ENCODE results near the gene CDK18. TPM values are rescaled to one million over a fixed set of nuclear protein-coding genes. Genes with fewer than 3 reads are reported as not detected.
A peak's percentile ranks its signal among the peaks of the same experiment; 100 is the strongest.

CDK18 gene
- total and polyA plus RNA-seq, 8 donors, result 3.7 to 174 (median 41.3) TPM

DNA sequence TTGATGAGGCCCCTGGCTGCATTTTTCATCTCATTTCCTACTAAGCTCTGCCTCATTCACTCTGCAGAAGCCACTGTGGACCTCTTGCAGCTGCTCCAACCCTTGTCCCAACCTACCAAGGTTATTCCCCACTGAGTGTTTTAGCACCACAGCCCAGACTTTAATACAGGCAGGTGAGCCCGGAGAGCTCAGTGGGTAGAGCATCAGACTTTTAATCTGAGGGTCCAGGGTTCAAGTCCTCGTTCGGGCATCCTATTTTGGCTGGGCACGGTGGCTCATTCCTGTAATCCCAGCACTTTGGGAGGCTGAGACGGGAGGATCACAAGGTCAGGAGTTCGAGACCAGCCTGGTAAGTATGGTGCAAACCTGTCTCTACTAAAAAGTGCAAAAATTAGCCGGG, 30.5 kb upstream of the CDK18 start:
- 85 to 92% (median 89%) methylated on average over 7 of the region's 7 CpGs for WGBS, 5 donors
- Histone ChIP-seq H3K4me3 (no peak overlapping the region), H3K4me1 (peaks cover 0 to 12% (median 7%) of the 10 kb centered on the region in 4 donors), H3K27ac (no peak overlapping the region), H3K9me3 (peaks cover 0 to 16% (median 12%) of the 10 kb centered on the region in 4 donors), H3K27me3 (peaks cover 0 to 60% (median 10%) of the 10 kb centered on the region in 3 donors), H3K36me3 (no peaks in the 10 kb centered on the region)
- TF ChIP-seq POLR2AphosphoS5 (IDR thresholded peaks at IDR 0.05) (no peak), EP300 (IDR thresholded peaks at IDR 0.05) (no peak), CTCF (IDR thresholded peaks at IDR 0.05) (no peak), POLR2A (IDR thresholded peaks at IDR 0.05) (no peak)
- no peak for DNase-seq
- intact Hi-C loops (cut with DNase I; ENCODE audit: low total_unique reads), result no loop called here

DNA sequence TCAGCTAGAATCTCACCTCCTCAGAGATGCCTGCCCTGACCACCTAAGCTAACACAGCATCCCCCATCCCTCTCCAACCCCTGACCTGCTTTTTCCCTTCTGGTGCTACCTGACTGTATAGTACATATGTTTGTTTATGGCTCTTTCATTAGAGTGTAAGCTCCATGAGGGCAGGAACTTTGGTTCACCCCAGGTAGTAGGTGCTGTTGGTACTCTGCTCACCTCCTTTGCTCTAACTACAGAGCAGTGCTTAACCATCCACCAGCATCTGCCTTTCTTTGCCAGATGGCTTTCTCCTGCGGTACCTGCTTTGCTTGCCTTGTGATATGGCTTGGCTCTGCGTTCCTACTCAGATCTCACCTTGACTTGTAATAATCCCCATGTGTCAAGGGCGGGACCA, 29.9 kb upstream of the CDK18 start:
- intact Hi-C loops (cut with DNase I; ENCODE audit: low total_unique reads), result no loop called here
- H3K27me3 ChIP-seq, result peaks cover 0 to 61% (median 10%) of the 10 kb centered on the region in 3 donors
- peaks cover 0 to 16% (median 12%) of the 10 kb centered on the region in 4 donors for H3K9me3 ChIP-seq
- no peak overlapping the region for H3K27ac ChIP-seq
- DNase-seq, result no peak
- TF ChIP-seq POLR2AphosphoS5 (IDR thresholded peaks at IDR 0.05), result no peak
- WGBS, 5 donors, result 84 to 96% (median 87%) methylated on average over 3 of the region's 3 CpGs
- H3K36me3 ChIP-seq, result no peaks in the 10 kb centered on the region
- peaks cover 0 to 12% (median 7%) of the 10 kb centered on the region in 4 donors for H3K4me1 ChIP-seq
- no peak overlapping the region for H3K4me3 ChIP-seq

DNA sequence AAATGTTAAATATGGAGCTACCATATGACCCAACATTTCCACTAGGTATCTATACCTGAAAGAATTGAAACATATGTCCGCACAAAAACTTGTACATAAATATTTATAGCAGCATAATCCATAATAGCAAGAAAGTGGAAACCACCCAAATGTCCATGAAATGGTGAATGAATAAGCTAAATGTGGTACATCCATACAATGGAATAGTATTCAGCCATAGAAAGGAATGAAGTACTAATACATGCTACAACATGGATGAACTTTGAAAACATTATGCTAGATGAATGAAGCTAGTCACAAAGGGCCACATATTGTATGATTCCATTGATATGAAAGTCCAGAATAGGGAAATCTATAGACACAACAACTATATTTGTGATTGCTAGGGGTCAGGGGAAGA, 28.6 kb upstream of the CDK18 start:
- H3K4me3 ChIP-seq, result no peak overlapping the region
- intact Hi-C loops (cut with DNase I; ENCODE audit: low total_unique reads), result no loop called here
- H3K36me3 ChIP-seq, result no peaks in the 10 kb centered on the region
- peaks cover 0 to 16% (median 12%) of the 10 kb centered on the region in 4 donors for H3K9me3 ChIP-seq
- WGBS, 5 donors, result 96 to 100% (median 100%) methylated on average over 1 of the region's 1 CpG
- H3K27me3 ChIP-seq, result peaks cover 0 to 70% (median 15%) of the 10 kb centered on the region in 3 donors
- no peak for TF ChIP-seq POLR2A (IDR thresholded peaks at IDR 0.05)
- TF ChIP-seq POLR2AphosphoS5 (IDR thresholded peaks at IDR 0.05), result no peak
- TF ChIP-seq EP300 (IDR thresholded peaks at IDR 0.05), result no peak
- TF ChIP-seq CTCF (IDR thresholded peaks at IDR 0.05), result no peak
- no peak for DNase-seq
- peaks cover 0 to 12% (median 7%) of the 10 kb centered on the region in 4 donors for H3K4me1 ChIP-seq
- no peak overlapping the region for H3K27ac ChIP-seq

- intact Hi-C loops (cut with DNase I; ENCODE audit: low total_unique reads), result no loop called here
- Histone ChIP-seq H3K27ac (no peak overlapping the region), H3K4me3 (no peak overlapping the region), H3K36me3 (no peaks in the 10 kb centered on the region), H3K27me3 (peaks cover 0 to 78% (median 15%) of the 10 kb centered on the region in 3 donors), H3K4me1 (peaks cover 0 to 12% (median 7%) of the 10 kb centered on the region in 4 donors), H3K9me3 (peaks cover 0 to 16% (median 12%) of the 10 kb centered on the region in 4 donors)
- 91 to 96% (median 95%) methylated on average over 4 of the region's 4 CpGs for WGBS, 5 donors
- TF ChIP-seq EP300 (IDR thresholded peaks at IDR 0.05) (no peak), CTCF (IDR thresholded peaks at IDR 0.05) (no peak), POLR2A (IDR thresholded peaks at IDR 0.05) (no peak), POLR2AphosphoS5 (IDR thresholded peaks at IDR 0.05) (no peak)
- no peak for DNase-seq
Observed at GRCh38 chr1:205476648-205477047, 27.8 kb upstream of the CDK18 start.

DNA sequence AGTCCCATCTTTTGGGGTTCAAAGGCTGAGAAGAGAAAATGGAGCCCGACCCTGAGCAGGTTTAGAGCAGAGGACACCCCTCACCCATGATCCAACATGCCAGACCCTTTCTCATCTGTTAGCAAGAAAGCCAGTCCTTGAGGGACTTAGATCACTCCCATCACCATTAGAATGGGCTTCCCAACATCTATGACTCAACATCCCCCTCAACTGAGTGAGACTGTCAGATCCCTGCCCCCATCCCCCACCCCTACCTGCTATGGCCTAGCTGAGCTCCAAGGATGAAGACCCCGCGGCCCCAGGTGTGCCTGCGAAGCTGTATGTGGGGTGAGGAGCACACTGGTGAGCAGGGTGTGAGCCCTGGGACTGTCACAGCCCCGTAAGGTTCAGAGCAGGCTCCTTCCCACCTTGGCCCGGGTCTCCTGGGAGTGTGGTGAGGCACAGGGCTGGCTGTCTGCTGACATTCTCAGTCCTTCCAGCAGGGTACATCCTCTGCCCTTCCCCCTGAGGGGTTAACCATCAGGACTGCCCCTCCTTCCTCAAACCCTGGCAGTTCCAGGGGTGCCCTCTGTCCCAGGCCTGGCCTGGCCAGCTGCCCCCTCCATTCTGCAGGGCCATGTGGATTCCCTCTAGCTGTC, 27.2 kb upstream of the CDK18 start:
- H3K27me3 ChIP-seq, result peaks cover 0 to 84% (median 21%) of the 10 kb centered on the region in 3 donors
- no peak overlapping the region for H3K4me3 ChIP-seq
- H3K36me3 ChIP-seq, result no peaks in the 10 kb centered on the region
- peaks cover 0 to 12% (median 7%) of the 10 kb centered on the region in 4 donors for H3K4me1 ChIP-seq
- WGBS, 5 donors, result 67 to 93% (median 76%) methylated on average over 1 to 6 of the region's 6 CpGs
- H3K27ac ChIP-seq, result peak overlapping the region in 2 of 5 donors; percentile 20 to 31
- intact Hi-C loops (cut with DNase I; ENCODE audit: low total_unique reads), result no loop called here
- DNase-seq, result no peak
- TF ChIP-seq POLR2A (IDR thresholded peaks at IDR 0.05), result no peak
- no peak for TF ChIP-seq CTCF (IDR thresholded peaks at IDR 0.05)
- no peak for TF ChIP-seq EP300 (IDR thresholded peaks at IDR 0.05)
- TF ChIP-seq POLR2AphosphoS5 (IDR thresholded peaks at IDR 0.05), result no peak
- peaks cover 0 to 16% (median 12%) of the 10 kb centered on the region in 4 donors for H3K9me3 ChIP-seq

Measured in stomach (tissue), 9 donors.